ENCODE results near the gene SPACA1.
"Not testable (repeated sequence)": the region's sequence is repeated elsewhere in the genome, so short reads cannot be mapped to it uniquely, and the experiment has no call there.

Gene SPACA1, protein sequence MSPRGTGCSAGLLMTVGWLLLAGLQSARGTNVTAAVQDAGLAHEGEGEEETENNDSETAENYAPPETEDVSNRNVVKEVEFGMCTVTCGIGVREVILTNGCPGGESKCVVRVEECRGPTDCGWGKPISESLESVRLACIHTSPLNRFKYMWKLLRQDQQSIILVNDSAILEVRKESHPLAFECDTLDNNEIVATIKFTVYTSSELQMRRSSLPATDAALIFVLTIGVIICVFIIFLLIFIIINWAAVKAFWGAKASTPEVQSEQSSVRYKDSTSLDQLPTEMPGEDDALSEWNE

DNA sequence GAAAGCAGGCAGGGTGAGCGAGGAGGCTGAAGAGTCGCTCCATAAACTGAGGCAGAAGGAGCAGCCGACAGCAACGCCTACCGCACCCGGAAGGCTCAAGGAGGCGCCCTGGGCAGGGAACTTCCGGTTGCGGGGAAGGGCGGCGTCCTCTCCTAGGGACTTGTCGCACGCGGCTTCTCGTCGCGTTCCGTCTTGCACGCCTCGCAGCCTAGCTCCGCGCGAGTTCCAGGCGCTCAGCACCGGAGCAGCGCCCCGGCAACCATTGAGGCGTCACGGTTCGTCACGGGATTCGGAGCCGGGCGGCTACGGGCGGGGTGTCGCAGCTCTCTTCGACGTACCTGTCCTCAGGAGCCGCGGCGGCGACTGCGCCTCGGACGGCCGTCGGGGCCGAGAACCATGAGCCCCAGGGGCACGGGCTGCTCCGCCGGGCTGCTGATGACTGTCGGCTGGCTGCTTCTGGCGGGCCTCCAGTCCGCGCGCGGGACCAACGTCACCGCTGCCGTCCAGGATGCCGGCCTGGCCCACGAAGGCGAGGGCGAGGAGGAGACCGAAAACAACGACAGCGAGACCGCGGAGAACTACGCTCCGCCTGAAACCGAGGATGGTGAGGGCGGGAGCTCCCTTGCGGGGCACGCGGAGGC is at the start of gene SPACA1:
Gene SPACA1, plus strand, starts transcription at position 332 of the 641 bp plus-strand sequence. Its CDS starts 65 bp downstream, at position 397.
- no peak for DNase-seq

DNA sequence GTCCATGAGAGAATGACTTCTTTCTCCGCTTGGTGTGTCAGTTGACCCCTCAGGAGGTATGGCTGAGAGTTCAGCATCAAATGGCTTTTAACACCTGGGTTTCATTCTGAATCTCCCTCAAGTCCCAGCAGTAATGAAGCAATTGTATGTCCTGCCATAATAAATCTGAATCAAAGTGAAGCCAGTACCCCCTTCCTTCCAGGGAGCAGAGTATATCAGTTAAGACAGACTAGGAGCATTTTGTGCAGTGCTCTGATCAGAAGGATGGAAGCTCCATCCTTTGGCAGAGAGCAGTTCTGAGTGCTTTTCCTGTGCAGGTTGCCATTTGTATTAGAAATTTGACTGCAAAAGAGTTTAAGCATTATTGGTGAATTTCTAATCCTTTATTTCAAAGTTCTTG is 46.9 kb upstream of the SPACA1 start:
- no peak for DNase-seq

DNA sequence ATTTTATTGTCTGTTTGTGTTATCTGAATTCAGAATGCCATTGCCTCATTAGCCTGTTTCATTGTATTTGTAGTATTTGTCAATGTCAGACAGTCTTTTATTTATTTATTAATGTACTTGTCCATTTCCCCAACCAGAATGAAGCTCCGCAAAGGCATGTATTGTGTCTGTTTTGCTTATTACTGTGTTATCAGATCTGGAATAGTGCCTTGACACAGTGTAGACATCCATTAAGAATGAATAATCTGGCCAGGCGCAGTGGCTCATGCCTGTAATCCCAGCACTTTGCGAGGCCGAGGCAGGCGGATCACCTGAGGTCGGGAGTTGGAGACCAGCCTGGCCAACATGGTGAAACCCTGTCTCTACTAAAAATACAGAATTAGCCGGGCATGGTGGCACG is 46.4 kb upstream of the SPACA1 start:
- not testable (repeated sequence) for DNase-seq

DNA sequence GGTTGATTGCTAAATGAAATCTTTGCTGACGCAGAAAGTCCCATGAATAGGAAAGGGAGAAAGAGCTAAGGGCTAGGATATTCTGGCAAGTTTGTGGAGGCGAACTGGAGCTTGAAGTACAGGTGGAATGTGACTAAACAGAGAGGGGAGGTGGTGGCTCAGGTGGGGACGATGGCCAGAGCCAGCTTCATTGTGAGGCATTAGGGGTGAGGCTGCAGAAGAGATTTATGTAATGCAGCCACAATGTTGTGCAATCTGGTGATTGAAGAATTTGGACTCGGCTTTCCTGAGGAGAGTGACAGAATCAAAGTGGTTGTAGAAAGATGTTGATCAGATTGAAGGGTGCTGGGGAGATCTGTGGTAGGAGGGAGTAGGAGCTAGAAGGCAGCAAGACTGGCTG is 42.9 kb upstream of the SPACA1 start:
- DNase-seq: no peak

DNA sequence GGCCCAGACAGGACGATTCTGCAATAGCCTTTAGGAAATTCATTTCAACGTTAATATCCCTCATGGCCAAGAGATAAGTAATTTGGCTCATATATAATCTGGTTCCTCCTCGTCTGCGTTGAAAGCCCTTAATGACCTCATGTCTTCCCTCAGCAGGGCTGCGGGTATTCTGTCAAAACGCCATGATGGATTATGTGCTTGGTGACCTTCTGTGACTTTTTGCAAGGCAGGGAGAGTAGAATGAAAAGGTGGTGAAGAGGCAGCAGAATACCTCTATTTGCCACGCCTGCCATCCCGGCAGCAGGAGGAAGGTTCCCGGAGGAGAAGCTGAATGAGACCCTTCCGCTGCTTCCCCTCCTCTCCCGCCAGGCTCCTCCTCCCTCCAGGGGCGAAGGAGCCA is 41.1 kb upstream of the SPACA1 start:
- no peak for DNase-seq

DNA sequence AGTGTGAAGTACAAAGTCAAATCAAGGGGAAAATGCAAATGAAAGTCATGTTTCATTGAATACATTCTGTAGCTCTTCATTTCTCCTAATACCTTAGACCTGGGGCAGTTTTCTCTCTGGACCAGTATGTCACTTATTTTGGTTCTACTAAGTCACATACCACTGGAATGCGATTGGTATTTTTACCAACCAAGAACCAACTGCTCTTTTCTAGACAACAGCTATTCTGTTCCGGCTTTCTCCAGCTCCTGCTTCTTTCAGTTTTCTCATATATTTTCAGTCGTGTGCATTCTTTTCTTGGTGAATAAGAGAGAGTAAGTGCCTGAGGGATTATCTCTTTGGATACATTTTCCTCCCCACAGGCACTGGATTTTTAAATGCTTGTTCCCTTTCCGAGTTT is 39.2 kb upstream of the SPACA1 start:
- no peak for DNase-seq

DNA sequence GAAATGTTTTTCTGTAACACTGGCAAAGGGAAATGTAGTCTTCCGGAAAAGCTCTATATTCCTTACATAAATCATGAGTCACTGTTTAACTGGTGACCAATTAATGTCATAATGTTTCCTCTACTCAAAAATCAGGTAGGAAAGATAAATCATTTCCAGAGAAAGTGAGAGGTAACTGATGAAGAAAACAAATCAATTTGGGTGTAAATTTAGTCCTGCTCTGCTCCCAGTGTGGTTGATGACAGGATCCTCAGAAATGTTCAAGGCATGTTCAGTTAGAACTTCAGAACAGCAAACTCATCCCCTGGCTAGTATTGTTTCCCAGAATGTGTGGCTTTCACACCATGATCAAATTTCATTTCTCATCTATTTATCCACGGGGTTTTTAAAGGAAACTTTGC is 38.8 kb upstream of the SPACA1 start:
- DNase-seq: no peak

DNA sequence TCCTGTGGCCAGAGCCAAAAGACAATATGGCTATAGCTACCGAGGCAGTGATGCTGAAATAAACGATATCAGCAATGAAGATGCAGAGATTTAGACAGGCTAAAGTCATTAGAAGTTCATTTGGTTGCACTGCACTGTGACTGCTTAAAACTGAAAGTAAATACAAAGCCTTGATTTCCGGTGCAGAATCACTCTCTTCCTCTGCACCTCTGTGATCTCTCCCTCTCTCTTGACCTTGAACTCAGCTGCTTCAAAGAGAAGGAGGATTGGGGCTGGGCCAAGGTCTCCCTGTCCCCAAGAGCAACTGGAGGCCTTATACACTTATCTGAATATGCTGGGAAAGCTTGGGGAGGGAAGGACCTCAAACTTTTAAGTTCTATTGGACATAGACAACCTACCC is 34.6 kb upstream of the SPACA1 start:
- no peak for DNase-seq

DNA sequence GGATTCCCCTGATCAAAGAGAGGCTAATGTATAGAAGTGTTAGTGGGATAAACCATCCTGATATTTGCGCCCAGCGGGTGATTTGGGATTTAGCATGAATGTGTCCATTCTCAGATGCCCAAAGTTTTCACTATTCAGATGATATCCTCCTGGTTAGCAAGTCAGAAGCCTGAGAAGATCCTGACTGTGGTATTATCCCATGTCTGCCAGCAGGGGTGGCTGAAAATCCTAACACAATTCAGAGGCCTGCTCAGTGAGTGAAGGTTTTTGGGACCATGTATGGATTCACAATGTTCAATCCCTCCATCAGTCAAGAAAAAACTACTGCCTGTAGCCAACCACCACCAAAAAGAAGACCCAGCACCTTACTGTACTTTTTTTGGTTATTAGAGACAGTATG is 34.1 kb upstream of the SPACA1 start:
- DNase-seq: no peak

DNA sequence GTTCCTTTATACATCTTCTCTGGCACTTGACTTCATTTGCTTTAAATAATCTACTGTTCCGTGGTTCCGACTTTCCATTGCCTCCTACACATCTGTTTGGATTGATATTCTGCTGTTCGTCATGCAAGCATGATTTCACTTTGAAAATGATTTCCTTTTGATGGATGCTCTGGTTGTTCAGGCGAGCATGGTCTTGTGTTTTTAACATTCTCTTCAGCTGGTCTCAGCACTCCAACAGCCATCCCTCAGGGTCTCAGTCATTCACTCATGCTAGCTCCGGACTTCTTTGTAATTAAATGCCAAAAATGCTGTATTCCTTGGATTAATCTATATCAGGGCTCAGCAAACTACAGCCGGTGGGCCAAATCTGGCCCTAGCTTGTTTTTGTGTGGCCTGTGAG is 27.2 kb upstream of the SPACA1 start:
- no peak for DNase-seq

DNA sequence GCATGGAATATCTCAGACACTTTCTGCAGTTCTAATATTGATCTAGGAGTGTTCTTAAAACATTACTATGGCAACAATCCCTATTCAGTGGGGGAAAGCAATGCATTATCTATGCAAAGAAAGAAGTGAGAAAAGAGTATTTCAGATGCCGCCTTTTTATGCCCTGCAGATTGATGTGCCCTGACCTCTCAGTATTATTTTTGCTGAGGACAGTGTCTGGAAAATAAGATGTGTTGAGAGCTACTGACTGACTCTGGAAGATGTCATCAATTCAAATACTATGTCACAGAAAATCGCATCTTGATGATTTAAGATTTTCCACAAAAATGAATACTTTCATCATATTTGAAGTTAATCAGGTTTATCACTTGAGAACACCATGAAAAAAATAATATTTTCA is 22.9 kb upstream of the SPACA1 start:
- DNase-seq: no peak

DNA sequence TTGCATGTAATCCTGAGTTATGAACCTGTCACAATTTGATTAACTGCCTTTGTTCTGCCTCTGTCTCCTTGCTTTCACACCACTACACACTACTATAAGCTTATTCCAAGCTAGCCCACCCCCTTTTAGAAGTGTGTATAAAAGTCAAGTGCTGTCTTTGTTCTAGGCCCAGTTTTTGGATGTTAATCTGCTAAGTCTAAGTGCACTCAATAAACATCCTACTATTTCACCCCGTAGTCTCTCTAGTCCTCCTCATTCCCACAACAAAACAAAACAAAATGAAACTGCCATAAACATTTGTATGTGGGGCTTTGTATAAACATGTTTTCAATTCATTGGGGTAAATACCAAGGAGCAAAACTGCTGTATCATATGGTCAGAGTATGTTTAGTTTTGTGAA is 16.1 kb upstream of the SPACA1 start:
- DNase-seq: no peak

DNA sequence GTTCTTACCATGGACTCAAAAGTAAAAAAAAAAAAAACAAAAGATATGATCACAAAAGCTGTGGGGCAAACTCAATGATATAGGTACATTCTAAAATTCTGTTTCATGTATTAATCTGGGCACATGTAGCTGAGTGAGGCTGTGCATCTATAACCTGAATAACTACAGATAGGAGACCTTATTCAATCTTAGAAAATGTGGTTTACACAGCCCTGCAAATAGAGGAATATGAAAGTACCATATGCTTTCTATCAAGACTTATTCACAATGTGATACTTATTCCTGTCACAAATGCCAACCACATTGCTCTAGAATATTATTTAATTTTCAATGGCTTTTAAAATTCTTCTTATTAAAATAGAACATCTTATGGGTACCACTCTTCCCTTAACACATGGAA is 3.1 kb upstream of the SPACA1 start:
- no peak for DNase-seq

DNA sequence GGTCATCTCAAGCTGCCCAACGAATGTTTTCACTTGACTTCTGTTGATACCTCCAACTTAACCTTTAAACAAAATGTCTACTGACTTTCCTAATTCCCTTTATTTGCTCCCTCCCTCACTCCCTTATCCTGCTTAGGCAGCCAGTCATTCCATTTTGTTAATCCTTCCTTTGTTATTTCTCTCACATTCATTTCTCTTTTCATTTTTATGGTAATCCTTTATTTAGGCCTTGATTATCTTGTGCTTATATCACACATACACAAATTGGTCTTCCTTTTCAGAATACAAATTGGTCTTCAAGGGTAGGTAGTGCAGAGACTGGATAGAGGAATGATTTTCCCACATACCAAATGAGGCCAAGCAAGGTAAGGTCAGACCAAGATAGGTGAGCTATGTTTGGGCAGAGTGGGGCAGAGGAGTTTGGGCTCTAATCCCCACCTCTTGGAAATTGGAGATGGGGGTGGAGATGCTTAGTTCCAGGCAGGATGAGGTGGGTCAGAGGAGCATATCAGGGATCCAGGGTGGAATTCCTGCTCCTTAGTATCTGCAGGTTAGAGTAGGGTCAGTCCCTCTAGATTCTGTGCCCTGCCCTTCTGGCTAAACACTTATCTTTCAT is 2.0 kb upstream of the SPACA1 start:
- DNase-seq: no peak

DNA sequence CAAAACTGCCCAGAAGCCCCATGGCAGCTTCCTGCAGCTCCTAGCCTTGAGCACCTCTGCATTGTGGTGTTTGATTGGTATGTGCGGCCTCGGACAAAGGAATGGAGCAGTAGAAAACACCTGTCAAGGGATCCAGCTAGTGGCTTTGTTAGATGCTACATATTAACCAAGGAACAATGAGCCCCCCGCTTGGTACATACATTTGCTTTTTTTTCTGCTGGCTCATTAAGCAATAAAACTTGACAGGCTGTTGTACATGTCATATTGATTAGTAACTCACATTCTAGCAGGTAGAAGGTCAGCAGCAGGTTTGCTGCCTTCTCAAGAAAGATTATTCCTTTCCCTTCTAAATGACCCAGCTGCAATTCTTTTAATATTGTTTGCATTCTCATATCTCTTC is 937 bp downstream of the SPACA1 start:
- DNase-seq: no peak

DNA sequence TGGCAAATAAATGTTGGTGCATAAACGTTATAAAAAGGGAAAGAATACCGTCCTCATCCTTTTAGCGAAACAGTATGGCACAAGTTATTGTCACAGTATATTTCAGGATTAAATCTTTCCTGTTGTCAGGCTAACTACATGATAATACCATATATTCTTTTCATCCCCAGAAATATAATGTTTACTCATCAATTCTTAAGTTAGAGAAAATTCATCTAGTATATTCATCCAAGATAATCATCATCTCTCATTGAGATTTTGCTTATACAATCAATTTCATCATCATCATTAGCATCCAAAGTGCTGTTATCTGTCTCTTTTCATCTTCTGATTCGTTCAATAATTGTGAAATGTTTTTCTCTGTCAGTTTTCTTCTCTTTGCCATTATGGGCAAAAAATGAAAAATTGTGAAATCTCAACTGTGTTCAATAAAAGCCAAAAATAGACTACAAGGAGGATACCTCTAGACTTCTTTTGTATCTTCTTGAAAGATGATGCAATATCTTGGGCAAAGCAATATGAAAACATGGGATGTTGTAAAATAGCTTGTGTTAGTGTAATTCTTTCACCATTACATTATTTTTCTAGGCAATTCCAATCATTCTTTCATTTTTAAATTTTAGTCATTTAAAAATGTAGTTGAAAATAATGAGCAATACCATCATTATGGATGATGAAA is 2.6 kb downstream of the SPACA1 start:
- DNase-seq: no peak

DNA sequence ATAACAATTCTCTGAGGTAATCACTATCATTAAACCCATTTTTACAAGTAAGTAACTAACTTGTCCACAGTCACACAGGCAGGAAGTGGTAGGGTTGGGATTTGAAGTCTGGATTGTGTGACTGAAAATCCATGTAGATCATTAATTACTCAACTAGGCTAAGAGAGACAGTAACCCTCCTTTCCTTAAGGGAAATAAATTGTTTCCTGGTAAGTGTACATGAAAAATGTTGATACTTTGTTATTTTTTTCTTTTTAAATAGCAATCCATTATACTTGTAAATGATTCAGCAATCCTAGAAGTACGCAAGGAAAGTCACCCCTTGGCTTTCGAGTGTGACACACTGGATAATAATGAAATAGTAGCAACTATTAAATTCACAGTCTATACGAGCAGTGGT is 11.6 kb downstream of the SPACA1 start:
- DNase-seq: no peak

DNA sequence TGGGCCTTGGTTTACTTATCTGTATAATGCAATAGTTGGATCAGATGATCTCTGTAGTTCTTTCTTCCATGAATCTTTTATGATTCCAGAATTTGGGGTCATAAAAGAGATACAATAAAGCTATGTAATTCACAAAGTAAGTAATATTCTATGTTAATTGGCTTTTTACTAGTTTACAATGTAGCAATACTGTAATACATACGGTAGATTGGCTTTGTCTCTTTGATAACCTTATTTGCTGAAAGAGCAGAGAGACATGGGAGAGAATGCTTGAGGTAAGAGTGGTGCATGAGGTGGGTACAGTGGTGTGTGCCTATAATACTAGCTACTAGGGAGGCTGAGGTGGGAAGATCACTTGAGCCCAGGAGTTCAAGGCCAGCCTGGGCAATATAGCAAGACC is 14.7 kb downstream of the SPACA1 start:
- DNase-seq: no peak

DNA sequence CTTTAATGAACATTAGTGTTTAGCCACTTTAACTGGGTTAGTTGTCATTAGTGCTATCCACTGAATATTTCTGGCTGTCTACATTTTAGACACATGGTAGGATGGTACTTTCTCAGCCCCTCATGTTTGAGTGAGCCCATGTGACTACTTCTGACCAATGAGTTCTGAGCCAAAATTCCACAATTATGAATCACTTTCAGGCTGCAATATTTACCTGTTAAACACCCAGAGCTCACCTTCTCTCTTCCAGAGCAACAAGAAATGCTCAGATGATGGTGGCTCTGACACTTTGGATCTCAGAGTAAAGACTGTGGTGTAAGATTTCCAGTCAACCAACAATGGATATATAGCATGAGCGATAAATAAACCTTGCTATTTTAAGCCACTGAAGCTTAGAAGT is 24.8 kb downstream of the SPACA1 start:
- no peak for DNase-seq

DNA sequence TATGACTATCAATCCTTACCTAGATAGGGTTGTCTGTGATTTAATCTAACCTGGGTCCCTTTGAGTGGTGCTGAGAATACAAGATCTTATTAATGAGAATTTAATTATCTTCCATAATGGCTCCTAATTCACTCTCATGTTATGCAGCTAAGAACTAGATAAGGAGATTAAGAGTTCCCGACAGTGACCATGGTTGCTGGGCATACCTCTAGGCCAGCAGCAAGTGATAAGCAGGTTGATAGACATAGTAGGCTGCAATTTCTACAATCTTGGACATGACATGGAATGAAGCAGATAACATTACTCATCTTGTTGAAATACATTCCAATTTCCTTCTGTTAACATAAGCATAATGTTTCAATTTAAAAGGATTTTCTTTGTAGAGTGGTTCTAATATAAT is 27.1 kb downstream of the SPACA1 start:
- DNase-seq: no peak

DNA sequence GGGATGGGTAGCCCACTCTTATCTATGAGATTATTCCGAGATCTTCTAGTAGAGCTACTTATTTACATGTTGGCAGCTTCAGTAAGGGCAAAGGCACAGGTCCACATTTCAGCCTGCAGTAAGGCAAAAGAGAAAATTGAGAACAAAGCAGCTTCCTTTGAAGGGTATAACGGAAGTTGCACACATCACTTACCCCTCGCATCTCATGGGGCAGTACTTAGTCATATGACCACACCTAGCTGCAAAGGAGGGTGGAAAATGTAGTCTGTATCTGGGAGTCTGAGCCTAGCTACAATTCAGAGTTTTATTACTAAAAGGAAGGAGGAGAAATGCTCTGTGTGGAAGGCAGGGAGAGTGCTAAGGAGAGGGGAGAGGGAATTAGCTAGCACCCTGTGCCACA is 29.7 kb downstream of the SPACA1 start:
- DNase-seq: no peak

DNA sequence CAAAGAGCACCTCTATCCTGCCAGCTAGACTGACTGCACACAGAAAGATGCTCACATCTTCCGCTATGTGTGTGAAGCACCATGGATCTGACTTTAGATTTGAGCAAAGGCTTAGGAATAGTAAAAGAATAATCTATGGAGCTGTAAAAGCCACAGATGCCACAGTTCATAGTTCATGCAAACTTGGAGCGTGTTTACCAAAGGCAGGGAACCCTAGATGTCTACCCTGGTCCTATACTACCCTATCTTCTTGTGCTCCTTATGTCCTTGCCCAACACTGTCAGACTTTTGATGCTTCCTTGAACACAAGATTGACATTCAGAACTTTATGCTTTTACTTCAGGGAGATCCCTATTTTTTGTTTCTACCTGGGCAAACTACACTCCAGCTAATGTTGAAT is 39.2 kb downstream of the SPACA1 start:
- DNase-seq: no peak

DNA sequence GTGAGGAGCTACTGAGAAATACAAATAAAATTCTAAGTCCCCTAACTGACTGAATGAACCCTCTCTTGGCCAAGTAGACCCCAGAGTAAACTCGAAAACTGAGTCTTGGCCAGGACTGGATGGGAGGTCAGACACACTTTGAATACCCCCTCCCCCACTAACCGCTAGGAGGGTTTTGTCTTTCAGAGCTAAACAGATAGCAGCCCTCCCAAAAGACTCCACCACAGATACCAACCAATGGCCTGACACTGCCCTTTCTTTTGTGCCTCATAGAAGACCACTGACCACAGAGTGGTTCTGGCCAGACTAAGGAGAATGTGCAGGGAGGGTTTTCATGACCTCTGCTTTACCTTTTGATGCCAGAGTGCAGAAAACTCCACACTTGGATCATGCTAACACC is 42.1 kb downstream of the SPACA1 start:
- no peak for DNase-seq

DNA sequence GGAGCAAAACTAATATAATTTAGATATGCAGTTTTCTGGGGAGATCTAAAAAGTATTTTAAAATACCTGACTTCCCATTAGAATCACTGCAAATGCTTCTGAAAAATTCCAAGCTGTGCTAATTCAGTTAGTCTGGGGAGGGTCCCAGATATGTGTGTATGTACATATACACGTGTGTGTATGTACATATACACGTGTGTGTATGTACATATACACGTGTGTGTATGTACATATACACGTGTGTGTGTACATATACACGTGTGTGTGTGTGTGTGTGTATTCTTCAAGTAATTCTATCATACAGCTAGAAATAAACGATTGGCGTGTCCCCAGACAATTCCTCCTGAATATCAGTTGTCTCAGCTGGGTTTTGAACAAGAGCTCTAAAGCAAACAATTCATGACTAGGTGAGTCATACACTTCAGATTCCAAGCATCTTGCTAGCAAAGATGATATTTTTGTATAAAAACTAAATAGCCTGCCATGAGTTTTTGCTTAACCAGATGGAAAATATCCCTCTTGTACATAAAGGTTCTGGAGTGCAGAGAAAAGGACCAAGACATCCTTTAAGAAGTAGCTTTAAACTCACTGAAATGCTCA is 58.2 kb downstream of the SPACA1 start:
- DNase-seq: peak; percentile 23
